Endothelial cell (in vitro differentiated cells): ENCODE results near the gene CRISPLD2. TPM values are rescaled to one million over a fixed set of nuclear protein-coding genes. Genes with fewer than 3 reads are reported as not detected.

ENCODE experiments used
- DNase-seq: peaks from one replicate; pipeline ENCODE4 v3.0.0; 2021; ENCODE audit warnings: low spot score
- H3K27ac Mint-ChIP-seq: one replicate; pipeline ENCODE4 v1.8.0; 2021; ENCODE audit warnings: mixed read lengths, inconsistent platforms; ENCODE audit not compliant: unreplicated experiment
- H3K27me3 Mint-ChIP-seq: one replicate; pipeline ENCODE4 v1.8.0; 2021; ENCODE audit warnings: mild to moderate bottlenecking, moderate library complexity, mixed read lengths, inconsistent platforms; ENCODE audit not compliant: unreplicated experiment
- H3K36me3 Mint-ChIP-seq: one replicate; pipeline ENCODE4 v1.8.0; 2021; ENCODE audit warnings: mild to moderate bottlenecking, low read depth, mixed read lengths, inconsistent platforms; ENCODE audit not compliant: unreplicated experiment
- H3K4me1 Mint-ChIP-seq: one replicate; pipeline ENCODE4 v1.8.0; 2021; ENCODE audit warnings: mild to moderate bottlenecking, mixed read lengths, inconsistent platforms; ENCODE audit not compliant: unreplicated experiment
- H3K4me3 Mint-ChIP-seq: one replicate; pipeline ENCODE4 v1.8.0; 2021; ENCODE audit warnings: mild to moderate bottlenecking, mixed read lengths, inconsistent platforms; ENCODE audit not compliant: unreplicated experiment
- H3K9me3 Mint-ChIP-seq: one replicate; pipeline ENCODE4 v1.8.0; 2021; ENCODE audit warnings: mixed read lengths, inconsistent platforms; ENCODE audit not compliant: unreplicated experiment
- total RNA-seq: library from RNA; stranded (reverse); fragmentation: NEBNext Ultra II Directional; extraction: Animal tissue kit (Norgen Biotek cat#: 25700); gene quantifications from one replicate; pipeline ENCODE4 v1.2.1, GENCODE V29; 2021; ENCODE audit not compliant: unreplicated experiment
- TF ChIP-seq, protein P1 (sequence below): fragments of 200-600 bp; sonication (generic); IDR thresholded peaks from one replicate; pipeline ENCODE4 v1.5.0; 2021; ENCODE audit warnings: antibody characterized with exemption; ENCODE audit not compliant: unreplicated experiment

Gene CRISPLD2
- total RNA-seq, 1 donor from 2014 or later: 0.54 TPM

- Mint-ChIP-seq H3K27me3 (peaks cover 1% of the 10 kb centered on the region), H3K4me3 (no peak overlapping the region), H3K36me3 (no peaks in the 10 kb centered on the region), H3K9me3 (peaks cover 9% of the 10 kb centered on the region), H3K27ac (no peak overlapping the region), H3K4me1 (no peaks in the 10 kb centered on the region)
- DNase-seq: no peak
- TF ChIP-seq, protein P1, sequence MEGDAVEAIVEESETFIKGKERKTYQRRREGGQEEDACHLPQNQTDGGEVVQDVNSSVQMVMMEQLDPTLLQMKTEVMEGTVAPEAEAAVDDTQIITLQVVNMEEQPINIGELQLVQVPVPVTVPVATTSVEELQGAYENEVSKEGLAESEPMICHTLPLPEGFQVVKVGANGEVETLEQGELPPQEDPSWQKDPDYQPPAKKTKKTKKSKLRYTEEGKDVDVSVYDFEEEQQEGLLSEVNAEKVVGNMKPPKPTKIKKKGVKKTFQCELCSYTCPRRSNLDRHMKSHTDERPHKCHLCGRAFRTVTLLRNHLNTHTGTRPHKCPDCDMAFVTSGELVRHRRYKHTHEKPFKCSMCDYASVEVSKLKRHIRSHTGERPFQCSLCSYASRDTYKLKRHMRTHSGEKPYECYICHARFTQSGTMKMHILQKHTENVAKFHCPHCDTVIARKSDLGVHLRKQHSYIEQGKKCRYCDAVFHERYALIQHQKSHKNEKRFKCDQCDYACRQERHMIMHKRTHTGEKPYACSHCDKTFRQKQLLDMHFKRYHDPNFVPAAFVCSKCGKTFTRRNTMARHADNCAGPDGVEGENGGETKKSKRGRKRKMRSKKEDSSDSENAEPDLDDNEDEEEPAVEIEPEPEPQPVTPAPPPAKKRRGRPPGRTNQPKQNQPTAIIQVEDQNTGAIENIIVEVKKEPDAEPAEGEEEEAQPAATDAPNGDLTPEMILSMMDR: no peak
These were observed 39.9 kb downstream of the CRISPLD2 start for GRCh38 chr16:84859681-84860080.

- Mint-ChIP-seq H3K9me3 (peaks cover 9% of the 10 kb centered on the region), H3K27ac (no peak overlapping the region), H3K4me3 (no peak overlapping the region), H3K27me3 (peaks cover 1% of the 10 kb centered on the region), H3K4me1 (no peaks in the 10 kb centered on the region), H3K36me3 (no peaks in the 10 kb centered on the region)
- no peak for DNase-seq
- TF ChIP-seq, protein P1: no peak
These were observed 40.6 kb downstream of the CRISPLD2 start for GRCh38 chr16:84860383-84860782.

DNA sequence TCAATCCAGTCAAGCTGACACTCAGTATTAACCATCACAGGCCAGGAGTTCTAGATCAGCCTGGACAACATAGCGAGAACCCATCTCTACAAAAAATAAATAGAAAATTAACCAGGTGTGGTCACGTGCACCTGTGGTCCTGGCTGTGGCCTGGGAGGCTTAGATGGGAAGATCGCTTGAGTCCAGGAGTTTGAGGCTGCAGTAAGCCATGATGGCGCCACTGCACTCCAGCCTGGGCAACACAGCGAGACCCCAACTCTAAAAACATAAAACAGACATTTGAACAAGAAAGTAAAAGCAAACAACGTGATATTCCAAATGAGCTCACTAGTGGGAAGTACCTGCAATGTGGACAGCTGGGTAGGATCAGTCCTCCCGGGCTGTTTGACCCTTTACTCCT lies 41.9 kb downstream of the CRISPLD2 start:
- Mint-ChIP-seq H3K27me3 (peaks cover 1% of the 10 kb centered on the region), H3K27ac (no peak overlapping the region), H3K9me3 (peaks cover 9% of the 10 kb centered on the region), H3K36me3 (no peaks in the 10 kb centered on the region), H3K4me3 (no peak overlapping the region), H3K4me1 (no peaks in the 10 kb centered on the region)
- DNase-seq: no peak
- TF ChIP-seq, protein P1: no peak

DNA sequence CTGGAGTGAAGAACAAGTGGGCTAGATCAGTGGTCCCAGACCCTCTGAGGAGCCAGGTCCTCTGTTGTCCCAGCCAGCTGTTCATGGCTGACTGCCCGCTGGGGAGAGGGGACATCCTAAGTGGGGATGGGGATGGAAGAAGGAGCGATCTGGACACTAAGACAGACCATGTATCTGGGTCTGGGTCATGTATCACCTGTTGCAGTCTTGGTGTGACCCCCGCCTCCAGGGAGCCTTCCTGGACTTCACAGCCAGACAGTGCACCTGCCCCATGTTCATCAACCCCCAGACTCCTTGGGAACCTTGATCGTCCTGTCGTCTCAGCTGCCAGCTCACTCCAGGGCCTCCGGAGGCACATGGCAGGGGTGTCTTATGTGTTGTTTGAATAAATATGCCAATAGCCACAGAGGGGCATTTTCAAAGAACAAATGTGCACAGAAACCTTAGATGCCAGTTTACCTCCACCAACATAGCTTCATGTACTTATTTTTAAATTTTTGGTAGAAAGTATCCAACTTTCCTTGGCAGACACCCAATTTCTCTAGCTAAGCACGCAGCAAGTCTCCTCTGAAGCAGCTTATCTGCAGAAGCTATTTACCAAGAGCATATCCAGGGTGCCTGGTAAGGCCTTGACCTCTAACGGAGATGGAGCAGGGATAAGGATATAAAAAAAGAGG lies 43.2 kb downstream of the CRISPLD2 start:
- no peak for DNase-seq
- Mint-ChIP-seq H3K9me3 (peaks cover 9% of the 10 kb centered on the region), H3K27ac (no peak overlapping the region), H3K4me1 (no peaks in the 10 kb centered on the region), H3K27me3 (no peaks in the 10 kb centered on the region), H3K36me3 (no peaks in the 10 kb centered on the region), H3K4me3 (no peak overlapping the region)
- TF ChIP-seq, protein P1: no peak

- no peak for DNase-seq
- TF ChIP-seq, protein P1: no peak
- peaks cover 9% of the 10 kb centered on the region for H3K9me3 Mint-ChIP-seq
- H3K4me1 Mint-ChIP-seq: no peaks in the 10 kb centered on the region
- H3K4me3 Mint-ChIP-seq: no peak overlapping the region
- H3K36me3 Mint-ChIP-seq: no peaks in the 10 kb centered on the region
- no peaks in the 10 kb centered on the region for H3K27me3 Mint-ChIP-seq
- H3K27ac Mint-ChIP-seq: no peak overlapping the region
These were observed 43.7 kb downstream of the CRISPLD2 start for GRCh38 chr16:84863481-84863814.
